HL-60 (cell line): Measurements from ENCODE around the gene CARD9.

Source experiments
- DNase-seq, 2 experiments: peaks; one replicate each; pipeline ENCODE4 v3.0.0-alpha.2; 2010 to 2020; ENCODE audit warnings: low read depth in 1 of 2, low spot score in 1 of 2
- H3K27ac ChIP-seq: fragments of 250-450 bp; sonication (Bioruptor Pico); replicated peaks from 2 replicates; pipeline ENCODE4 v1.5.1; 2020; ENCODE audit warnings: mild to moderate bottlenecking, moderate library complexity
- H3K27me3 ChIP-seq: fragments of 250-450 bp; sonication (Bioruptor Pico); 2 replicates; pipeline ENCODE4 v1.5.1; 2021; ENCODE audit warnings: mild to moderate bottlenecking, moderate library complexity; ENCODE audit not compliant: insufficient read depth, poor library complexity, severe bottlenecking
- H3K4me3 ChIP-seq: replicated peaks from 2 replicates; pipeline ENCODE4 v1.5.1; 2011; ENCODE audit warnings: mild to moderate bottlenecking, control low read depth, low read length; ENCODE audit not compliant: insufficient read depth
- GABPA ChIP-seq: IDR thresholded peaks from 2 replicates; pipeline ENCODE4 v1.6.1; 2012; ENCODE audit warnings: low read depth
- POLR2AphosphoS5 ChIP-seq: IDR thresholded peaks from 2 replicates; pipeline ENCODE4 v1.6.1; 2012; ENCODE audit warnings: low read depth
- SPI1 ChIP-seq: IDR thresholded peaks from 2 replicates; pipeline ENCODE4 v1.6.1; 2012; ENCODE audit warnings: low read depth, mild to moderate bottlenecking, borderline replicate concordance
- TF ChIP-seq, protein P1 (sequence below): IDR thresholded peaks from one replicate; pipeline ENCODE4 v1.5.1; 2011; ENCODE audit warnings: low read length, control low read depth, inconsistent platforms; ENCODE audit not compliant: insufficient read depth
- TF ChIP-seq, protein P2 (sequence below): IDR thresholded peaks from 2 replicates; pipeline ENCODE4 v1.6.1; 2012; ENCODE audit warnings: low read depth; ENCODE audit not compliant: insufficient replicate concordance

The CARD9 gene

DNA sequence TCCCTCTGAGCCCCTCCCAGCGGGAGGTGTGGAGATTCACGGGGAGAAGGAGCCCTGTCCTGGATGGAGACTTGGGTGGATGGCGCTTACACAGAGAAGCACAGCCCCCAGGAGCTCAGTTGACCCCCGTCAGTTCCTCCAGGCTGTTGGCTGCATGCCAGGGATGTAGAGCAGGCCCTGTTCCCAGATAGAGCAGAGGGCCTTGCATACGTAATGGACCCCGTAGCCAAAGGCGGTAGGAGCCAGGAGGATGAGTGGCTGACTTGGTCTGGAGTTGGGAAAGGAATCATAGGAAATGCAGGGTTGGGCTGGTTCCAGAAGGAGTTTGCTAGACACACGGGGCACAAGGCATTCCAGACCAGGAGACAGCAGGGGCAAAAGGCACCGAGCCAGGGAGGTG, 39.5 kb upstream of the CARD9 start:
- TF ChIP-seq, protein P1, sequence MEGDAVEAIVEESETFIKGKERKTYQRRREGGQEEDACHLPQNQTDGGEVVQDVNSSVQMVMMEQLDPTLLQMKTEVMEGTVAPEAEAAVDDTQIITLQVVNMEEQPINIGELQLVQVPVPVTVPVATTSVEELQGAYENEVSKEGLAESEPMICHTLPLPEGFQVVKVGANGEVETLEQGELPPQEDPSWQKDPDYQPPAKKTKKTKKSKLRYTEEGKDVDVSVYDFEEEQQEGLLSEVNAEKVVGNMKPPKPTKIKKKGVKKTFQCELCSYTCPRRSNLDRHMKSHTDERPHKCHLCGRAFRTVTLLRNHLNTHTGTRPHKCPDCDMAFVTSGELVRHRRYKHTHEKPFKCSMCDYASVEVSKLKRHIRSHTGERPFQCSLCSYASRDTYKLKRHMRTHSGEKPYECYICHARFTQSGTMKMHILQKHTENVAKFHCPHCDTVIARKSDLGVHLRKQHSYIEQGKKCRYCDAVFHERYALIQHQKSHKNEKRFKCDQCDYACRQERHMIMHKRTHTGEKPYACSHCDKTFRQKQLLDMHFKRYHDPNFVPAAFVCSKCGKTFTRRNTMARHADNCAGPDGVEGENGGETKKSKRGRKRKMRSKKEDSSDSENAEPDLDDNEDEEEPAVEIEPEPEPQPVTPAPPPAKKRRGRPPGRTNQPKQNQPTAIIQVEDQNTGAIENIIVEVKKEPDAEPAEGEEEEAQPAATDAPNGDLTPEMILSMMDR = no peak
- TF ChIP-seq, protein P2, sequence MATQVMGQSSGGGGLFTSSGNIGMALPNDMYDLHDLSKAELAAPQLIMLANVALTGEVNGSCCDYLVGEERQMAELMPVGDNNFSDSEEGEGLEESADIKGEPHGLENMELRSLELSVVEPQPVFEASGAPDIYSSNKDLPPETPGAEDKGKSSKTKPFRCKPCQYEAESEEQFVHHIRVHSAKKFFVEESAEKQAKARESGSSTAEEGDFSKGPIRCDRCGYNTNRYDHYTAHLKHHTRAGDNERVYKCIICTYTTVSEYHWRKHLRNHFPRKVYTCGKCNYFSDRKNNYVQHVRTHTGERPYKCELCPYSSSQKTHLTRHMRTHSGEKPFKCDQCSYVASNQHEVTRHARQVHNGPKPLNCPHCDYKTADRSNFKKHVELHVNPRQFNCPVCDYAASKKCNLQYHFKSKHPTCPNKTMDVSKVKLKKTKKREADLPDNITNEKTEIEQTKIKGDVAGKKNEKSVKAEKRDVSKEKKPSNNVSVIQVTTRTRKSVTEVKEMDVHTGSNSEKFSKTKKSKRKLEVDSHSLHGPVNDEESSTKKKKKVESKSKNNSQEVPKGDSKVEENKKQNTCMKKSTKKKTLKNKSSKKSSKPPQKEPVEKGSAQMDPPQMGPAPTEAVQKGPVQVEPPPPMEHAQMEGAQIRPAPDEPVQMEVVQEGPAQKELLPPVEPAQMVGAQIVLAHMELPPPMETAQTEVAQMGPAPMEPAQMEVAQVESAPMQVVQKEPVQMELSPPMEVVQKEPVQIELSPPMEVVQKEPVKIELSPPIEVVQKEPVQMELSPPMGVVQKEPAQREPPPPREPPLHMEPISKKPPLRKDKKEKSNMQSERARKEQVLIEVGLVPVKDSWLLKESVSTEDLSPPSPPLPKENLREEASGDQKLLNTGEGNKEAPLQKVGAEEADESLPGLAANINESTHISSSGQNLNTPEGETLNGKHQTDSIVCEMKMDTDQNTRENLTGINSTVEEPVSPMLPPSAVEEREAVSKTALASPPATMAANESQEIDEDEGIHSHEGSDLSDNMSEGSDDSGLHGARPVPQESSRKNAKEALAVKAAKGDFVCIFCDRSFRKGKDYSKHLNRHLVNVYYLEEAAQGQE = no peak
- TF ChIP-seq POLR2AphosphoS5 (no peak), SPI1 (no peak), GABPA (no peak)
- no peak for DNase-seq
- H3K27ac ChIP-seq = no peak overlapping the region
- no peak overlapping the region for H3K4me3 ChIP-seq
- no peaks in the 10 kb centered on the region for H3K27me3 ChIP-seq

DNA sequence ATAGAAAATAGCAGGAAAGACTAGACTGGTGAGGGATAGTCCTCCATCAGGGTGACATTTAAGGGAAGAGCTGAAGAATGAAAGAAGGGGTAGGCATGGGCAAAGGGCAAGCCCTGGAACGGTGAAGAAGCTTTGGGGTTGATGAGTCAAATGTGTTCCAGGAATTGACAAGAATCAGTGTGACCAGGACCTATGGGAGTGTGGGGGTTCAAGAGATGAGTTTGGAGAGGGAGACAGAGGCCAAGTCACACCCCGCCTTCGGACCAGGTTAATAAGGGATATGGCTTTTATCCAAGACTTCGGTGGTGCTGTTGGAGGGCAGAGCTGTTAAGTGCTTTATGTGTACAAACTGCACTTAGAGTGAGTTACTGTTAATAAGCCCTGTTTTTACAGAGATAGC, 37.9 kb upstream of the CARD9 start:
- H3K27ac ChIP-seq = peak overlapping the region; percentile 84
- peak overlapping the region; percentile 85 for H3K4me3 ChIP-seq
- no peaks in the 10 kb centered on the region for H3K27me3 ChIP-seq
- no peak for DNase-seq
- TF ChIP-seq POLR2AphosphoS5 = no peak
- no peak for TF ChIP-seq GABPA
- TF ChIP-seq, protein P1 = no peak
- no peak for TF ChIP-seq SPI1
- TF ChIP-seq, protein P2 = no peak

GRCh38 chr9:136410500-136411287, 37.2 kb upstream of the CARD9 start, which contains the start of the genes ENTR1 and PMPCA:
Gene ENTR1, minus strand, starts transcription at chr9:136410614. Its CDS starts 217 bp downstream, at chr9:136410397.
Gene PMPCA, plus strand, starts transcription at chr9:136410658. Its CDS starts 11 bp downstream, at chr9:136410669.
- TF ChIP-seq, protein P1 = no peak
- TF ChIP-seq GABPA (peak; percentile 89), SPI1 (peak; percentile 68; the same call in 1 of the 2 replicates), POLR2AphosphoS5 (peak; percentile 89)
- TF ChIP-seq, protein P2 = no peak

More at GRCh38 chr9:136410500-136411287, 37.2 kb upstream of the CARD9 start, which contains the start of the genes ENTR1 and PMPCA:
- Histone ChIP-seq H3K4me3 (peak within 1 kb of the TSS; percentile 85), H3K27ac (peak within 1 kb of the TSS; percentile 84), H3K27me3 (no peaks in the 10 kb centered on the region)
- DNase-seq = peak; percentile 89 to 92
